Endothelial cell of umbilical vein (primary cell): Measurements from ENCODE around the gene APBB2. TPM values are rescaled to one million over a fixed set of nuclear protein-coding genes. Genes with fewer than 3 reads are reported as not detected.

Source experiments
- BruUV-seq: library from RNA; stranded (reverse); fragments of 400-500 nt; replicated peaks from 2 replicates; lab custom pipeline; 2021; lab: Mats Ljungman, UMichigan
- CTCF ChIA-PET: fragments of 300-600, 350-600 bp; sonication (Branson Sonifier 250); formaldehyde crosslinking; loops from one replicate; lab custom pipeline; 2021; ENCODE audit warnings: antibody characterized with exemption, inconsistent platforms; lab: Charles Lee
- POLR2A ChIA-PET: fragments of 300-600, 350-600 bp; sonication (Branson Sonifier 250); formaldehyde crosslinking; loops from one replicate; lab custom pipeline; 2021; ENCODE audit warnings: antibody characterized with exemption, inconsistent platforms; lab: Charles Lee
- DNase-seq: peaks from one replicate; pipeline ENCODE4 v3.0.0-alpha.2; 2011; ENCODE audit warnings: low read depth, low spot score
- FAIRE-seq: peaks from 2 replicates; lab custom pipeline; 2011; peaks lifted over from hg19 to GRCh38; lab: Jason Lieb, UNC
- H2AFZ ChIP-seq: 2 replicates; pipeline ENCODE4 v1.6.0; 2012; ENCODE audit warnings: low read depth, low read length, control low read depth, inconsistent platforms
- H3K27ac ChIP-seq: 2 replicates; pipeline ENCODE4 v1.5.1; 2011; ENCODE audit warnings: low read depth, mild to moderate bottlenecking, control low read depth, low read length, moderate library complexity; ENCODE audit not compliant: insufficient read depth
- H3K27me3 ChIP-seq, 2 experiments: 2 replicates each; pipeline versions ENCODE4 v1.6.0 to v1.6.1; 2011; ENCODE audit warnings: low read length in 2 of 2, mixed read lengths in 1 of 2; ENCODE audit not compliant: control insufficient read depth in 2 of 2, insufficient read depth in 2 of 2
- H3K36me3 ChIP-seq, 2 experiments: 2 replicates in 1 of 2; 3 replicates in 1 of 2; pipeline ENCODE4 v1.5.1; 2011; ENCODE audit warnings: low read length in 2 of 2, mild to moderate bottlenecking in 1 of 2, moderate library complexity in 1 of 2; ENCODE audit not compliant: control insufficient read depth in 2 of 2, insufficient read depth in 2 of 2; ENCODE audit errors: extremely low read depth in 1 of 2
- H3K4me1 ChIP-seq: 3 replicates; pipeline ENCODE4 v1.5.1; 2011; ENCODE audit warnings: mild to moderate bottlenecking, low read length; ENCODE audit not compliant: control insufficient read depth, insufficient read depth; ENCODE audit errors: extremely low read depth
- H3K4me2 ChIP-seq: 2 replicates; pipeline ENCODE4 v1.6.1; 2011; ENCODE audit warnings: low read length, control low read depth, mixed read lengths; ENCODE audit not compliant: insufficient read depth
- H3K4me3 ChIP-seq, 3 experiments: fragments of 200-600 bp in 1 of 3; sonication (generic), shearing (Covaris generic) in 1 of 3; replicated peaks in 1 of 3; 2 replicates each; pipeline ENCODE4 v1.5.1; 2011 to 2016; ENCODE audit warnings: control low read depth in 3 of 3, low read length in 3 of 3, mild to moderate bottlenecking in 2 of 3, inconsistent platforms in 1 of 3, low read depth in 1 of 3, moderate library complexity in 1 of 3; ENCODE audit not compliant: insufficient read depth in 1 of 3
- H3K79me2 ChIP-seq: 2 replicates; pipeline ENCODE4 v1.6.0; 2012; ENCODE audit warnings: low read length, inconsistent platforms; ENCODE audit not compliant: control insufficient read depth, insufficient read depth
- H3K9ac ChIP-seq: replicated peaks from 2 replicates; pipeline ENCODE3; 2011; ENCODE audit warnings: low read length, control low read depth; ENCODE audit not compliant: insufficient read depth; ENCODE audit errors: extremely low read depth
- H3K9me1 ChIP-seq: replicated peaks from 3 replicates; pipeline ENCODE4 v1.6.0; 2011; ENCODE audit warnings: mild to moderate bottlenecking, low read length; ENCODE audit not compliant: control insufficient read depth, insufficient read depth; ENCODE audit errors: extremely low read depth
- H3K9me3 ChIP-seq: replicated peaks from 2 replicates; pipeline ENCODE4 v1.5.1; 2012; ENCODE audit warnings: low read length, inconsistent platforms; ENCODE audit not compliant: control insufficient read depth, insufficient read depth
- H4K20me1 ChIP-seq: replicated peaks from 2 replicates; pipeline ENCODE3; 2011; ENCODE audit warnings: mild to moderate bottlenecking, low read length; ENCODE audit not compliant: control insufficient read depth, insufficient read depth; ENCODE audit errors: extremely low read depth
- EZH2 ChIP-seq: IDR thresholded peaks from 2 replicates; pipeline ENCODE4 v1.6.1; 2012; ENCODE audit warnings: borderline replicate concordance, low read depth, mild to moderate bottlenecking, moderate library complexity, low read length, inconsistent platforms; ENCODE audit not compliant: severe bottlenecking
- FOS ChIP-seq: IDR thresholded peaks from 2 replicates; pipeline ENCODE4 v1.6.1; 2011; ENCODE audit warnings: mild to moderate bottlenecking, low read length, moderate library complexity, borderline replicate concordance; ENCODE audit not compliant: insufficient read depth
- GATA2 ChIP-seq: IDR thresholded peaks from 2 replicates; pipeline ENCODE4 v1.7.0; 2011; ENCODE audit warnings: low read depth, mild to moderate bottlenecking, moderate library complexity, mixed read lengths, low read length; ENCODE audit not compliant: insufficient read length, insufficient read depth
- JUN ChIP-seq: IDR thresholded peaks from 2 replicates; pipeline ENCODE4 v1.6.1; 2011; ENCODE audit warnings: borderline replicate concordance, low read depth; ENCODE audit not compliant: insufficient read length, insufficient read depth
- MYC ChIP-seq: IDR thresholded peaks from one replicate; pipeline ENCODE4 v1.6.1; 2011; ENCODE audit warnings: mild to moderate bottlenecking, low read depth, low read length
- POLR2A ChIP-seq: IDR thresholded peaks from 2 replicates; pipeline ENCODE4 v1.6.1; 2012; ENCODE audit warnings: low read depth, mild to moderate bottlenecking, control low read depth, low read length
- POLR2AphosphoS5 ChIP-seq: IDR thresholded peaks from 2 replicates; pipeline ENCODE4 v1.6.1; 2012; ENCODE audit warnings: low read depth, mild to moderate bottlenecking, control low read depth, low read length, moderate library complexity; ENCODE audit not compliant: insufficient read depth
- dilution Hi-C: fragments of 300-500 bp; cut with MboI; formaldehyde crosslinking; loops from one replicate; pipeline ENCODE4 v1.15.0; 2019; ENCODE audit warnings: low sequenced_read_pairs; ENCODE audit not compliant: extremely low pct_ligation_motif_present
- intact Hi-C: fragments of 100-400 bp; cut with micrococcal nuclease; formaldehyde crosslinking; loops from one replicate; pipeline ENCODE4 v1.10.0; 2022
- polyA plus RNA-seq, 4 experiments: library from polyadenylated mRNA; depleted of rRNA in 3 of 4; stranded (reverse) in 3 of 4; unstranded in 1 of 4; fragments of >200 nt; gene quantifications; 2 replicates each; pipeline versions ENCODE4 v1.2.1 to v1.2.3, GENCODE V29; 2011 to 2012; ENCODE audit warnings: missing spikeins in 1 of 4
- total RNA-seq: library from RNA; stranded (reverse); gene quantifications from 2 replicates; pipeline ENCODE4 v1.2.3, GENCODE V29; 2021
- TF ChIP-seq, protein P1 (sequence below): IDR thresholded peaks from 2 replicates; pipeline ENCODE4 v1.6.1; 2011; ENCODE audit not compliant: insufficient read depth, insufficient read length
- TF ChIP-seq, protein P2 (sequence below), 2 donors: IDR thresholded peaks; 1 replicate in 1 of 2; 2 replicates in 1 of 2; pipeline ENCODE4 v1.5.1; 2011; ENCODE audit warnings: low read length in 2 of 2, mild to moderate bottlenecking in 2 of 2, moderate library complexity in 2 of 2, control low read depth in 1 of 2, inconsistent platforms in 1 of 2, low read depth in 1 of 2; ENCODE audit not compliant: insufficient read depth in 1 of 2; ENCODE audit errors: extremely low read depth in 1 of 2

The APBB2 gene
- total and polyA plus RNA-seq, 2 donors (not counting 3 experiments of a cell fraction or from before 2014, with no cell fraction given): 79.8 to 124 TPM

DNA sequence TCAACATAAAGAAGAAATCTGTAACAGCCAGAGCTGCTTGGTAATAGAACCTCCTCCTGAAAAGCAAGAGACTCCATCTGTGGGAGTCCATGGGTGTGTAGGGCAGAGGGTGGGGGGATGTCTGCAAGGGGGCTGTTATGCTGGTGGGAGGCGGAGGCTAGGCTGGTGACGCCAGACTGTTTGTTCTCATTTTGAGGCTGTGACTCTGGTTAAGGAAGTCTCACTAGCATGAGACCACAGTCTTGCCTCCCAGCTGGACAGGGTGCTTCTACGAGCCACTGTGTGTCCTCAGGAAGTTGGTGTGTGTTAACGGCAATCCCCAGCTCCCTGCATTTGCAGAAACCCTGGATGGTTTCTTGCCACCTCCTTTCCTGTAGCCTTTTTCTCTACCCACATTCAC lies 384.8 kb downstream of the APBB2 start:
- dilution Hi-C loops: no loop called here
- Histone ChIP-seq H3K9me1 (no peaks in the 10 kb centered on the region), H4K20me1 (no peaks in the 10 kb centered on the region), H3K79me2 (no peaks in the 10 kb centered on the region), H3K4me3 (no peak overlapping the region), H3K4me2 (no peak overlapping the region), H3K27ac (no peak overlapping the region), H3K9ac (no peak overlapping the region), H3K4me1 (no peaks in the 10 kb centered on the region), H3K36me3 (peaks cover 14 to 29% of the 10 kb centered on the region in 2 experiments), H3K27me3 (no peaks in the 10 kb centered on the region), H2AFZ (no peak overlapping the region), H3K9me3 (no peaks in the 10 kb centered on the region)
- ChIA-PET POLR2A (no interaction called here), CTCF (interaction anchor here (1.1 kb wide), 1 partner anchor 12 kb away, joined by 3 read pairs; no protein-coding TSS in a partner anchor)
- no peak for DNase-seq
- no TSS peak for BruUV-seq
- TF ChIP-seq POLR2AphosphoS5: no peak
- TF ChIP-seq FOS: no peak
- TF ChIP-seq, protein P1, sequence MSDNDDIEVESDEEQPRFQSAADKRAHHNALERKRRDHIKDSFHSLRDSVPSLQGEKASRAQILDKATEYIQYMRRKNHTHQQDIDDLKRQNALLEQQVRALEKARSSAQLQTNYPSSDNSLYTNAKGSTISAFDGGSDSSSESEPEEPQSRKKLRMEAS: no peak
- no peak for TF ChIP-seq EZH2
- no peak for TF ChIP-seq JUN
- TF ChIP-seq, protein P2, sequence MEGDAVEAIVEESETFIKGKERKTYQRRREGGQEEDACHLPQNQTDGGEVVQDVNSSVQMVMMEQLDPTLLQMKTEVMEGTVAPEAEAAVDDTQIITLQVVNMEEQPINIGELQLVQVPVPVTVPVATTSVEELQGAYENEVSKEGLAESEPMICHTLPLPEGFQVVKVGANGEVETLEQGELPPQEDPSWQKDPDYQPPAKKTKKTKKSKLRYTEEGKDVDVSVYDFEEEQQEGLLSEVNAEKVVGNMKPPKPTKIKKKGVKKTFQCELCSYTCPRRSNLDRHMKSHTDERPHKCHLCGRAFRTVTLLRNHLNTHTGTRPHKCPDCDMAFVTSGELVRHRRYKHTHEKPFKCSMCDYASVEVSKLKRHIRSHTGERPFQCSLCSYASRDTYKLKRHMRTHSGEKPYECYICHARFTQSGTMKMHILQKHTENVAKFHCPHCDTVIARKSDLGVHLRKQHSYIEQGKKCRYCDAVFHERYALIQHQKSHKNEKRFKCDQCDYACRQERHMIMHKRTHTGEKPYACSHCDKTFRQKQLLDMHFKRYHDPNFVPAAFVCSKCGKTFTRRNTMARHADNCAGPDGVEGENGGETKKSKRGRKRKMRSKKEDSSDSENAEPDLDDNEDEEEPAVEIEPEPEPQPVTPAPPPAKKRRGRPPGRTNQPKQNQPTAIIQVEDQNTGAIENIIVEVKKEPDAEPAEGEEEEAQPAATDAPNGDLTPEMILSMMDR (IDR thresholded peaks at IDR 0.05; ENCODE audit: extremely low read depth in 1 of 2, insufficient read depth in 1 of 2, low read depth in 1 of 2, low read length in 2 of 2): no peak
- TF ChIP-seq GATA2: no peak
- TF ChIP-seq MYC: no peak
- no peak for TF ChIP-seq POLR2A
- intact Hi-C loops: no loop called here
- FAIRE-seq: no peak
